ENCODE results near the gene KCMF1.

KCMF1 gene

DNA sequence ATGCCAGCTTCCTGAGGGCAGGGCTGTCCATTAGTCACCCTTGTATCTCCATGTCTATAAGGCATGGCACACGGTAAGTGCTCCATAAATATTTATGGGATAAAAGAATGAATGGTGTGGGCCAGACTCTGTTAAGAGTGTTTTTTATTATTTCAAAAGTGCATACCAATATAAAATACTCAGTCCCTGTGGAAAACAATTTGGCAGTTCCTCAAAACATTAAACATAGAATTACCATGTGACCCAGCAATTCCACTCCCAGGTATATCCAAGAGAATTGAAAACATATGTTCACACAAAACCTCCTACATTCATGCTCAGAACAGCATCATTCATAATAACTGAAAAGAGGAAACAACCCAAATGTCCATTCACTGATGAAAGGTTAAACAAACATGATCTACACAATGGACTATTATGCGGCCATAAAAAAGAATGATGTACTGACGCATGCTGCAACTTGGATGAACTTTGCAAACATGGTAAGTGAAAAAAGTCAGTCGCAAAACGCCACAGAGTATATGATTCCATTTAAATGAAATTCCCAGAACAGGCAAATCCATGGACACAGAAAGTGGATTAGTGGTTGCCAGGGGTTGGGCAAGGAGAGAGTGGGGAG is 93.1 kb downstream of the KCMF1 start:
- no peak overlapping the region for H3K4me3 ChIP-seq (ENCODE audit: low read length)
- no peaks in the 10 kb centered on the region for H3K36me3 ChIP-seq (ENCODE audit: control insufficient read depth, insufficient read depth, low read length)
- no peaks in the 10 kb centered on the region for H3K4me1 ChIP-seq (ENCODE audit: control insufficient read depth, insufficient read depth, low read length)
- no peak overlapping the region for H3K9ac ChIP-seq (ENCODE audit: low read length)
- H3K27me3 ChIP-seq (ENCODE audit: control insufficient read depth, insufficient read depth, low read length) = no peaks in the 10 kb centered on the region
- no peak overlapping the region for H3K27ac ChIP-seq (ENCODE audit: low read depth, low read length)

- no peak overlapping the region for H3K27ac ChIP-seq (ENCODE audit: low read depth, low read length)
- H3K9ac ChIP-seq (ENCODE audit: low read length) = no peak overlapping the region
- H3K4me3 ChIP-seq (ENCODE audit: low read length) = no peak overlapping the region
- H3K27me3 ChIP-seq (ENCODE audit: control insufficient read depth, insufficient read depth, low read length) = no peaks in the 10 kb centered on the region
- no peaks in the 10 kb centered on the region for H3K36me3 ChIP-seq (ENCODE audit: control insufficient read depth, insufficient read depth, low read length)
- H3K4me1 ChIP-seq (ENCODE audit: control insufficient read depth, insufficient read depth, low read length) = no peaks in the 10 kb centered on the region
These were observed 94.1 kb downstream of the KCMF1 start for GRCh38 chr2:85064927-85065577.

- no peak overlapping the region for H3K4me3 ChIP-seq (ENCODE audit: low read length)
These were observed 95.2 kb downstream of the KCMF1 start for GRCh38 chr2:85066006-85066740.

DNA sequence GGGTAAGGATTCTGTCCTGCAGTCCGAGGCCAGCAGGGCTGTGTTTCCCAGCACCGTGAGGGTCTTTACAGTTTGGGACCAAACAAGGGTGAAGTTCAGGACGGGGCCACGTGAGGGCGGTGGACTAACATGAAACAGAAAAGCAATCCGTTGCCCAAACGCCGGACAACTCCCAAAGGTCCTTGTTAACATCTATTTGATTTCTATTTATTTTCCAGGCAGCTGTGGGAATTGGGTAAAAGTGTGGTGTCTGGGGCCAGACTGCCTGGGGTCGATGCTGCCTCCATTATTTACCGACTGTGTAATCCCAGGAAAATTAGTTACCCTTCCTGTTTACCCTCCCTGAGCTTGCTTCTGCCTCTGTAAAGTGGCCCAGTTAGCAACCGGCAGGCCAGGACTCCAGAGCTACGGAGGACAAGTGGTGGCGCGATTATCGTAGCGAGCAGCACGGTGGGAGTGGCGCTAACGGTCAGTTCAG is 96.0 kb downstream of the KCMF1 start:
- Histone ChIP-seq H3K36me3 (ENCODE audit: control insufficient read depth, insufficient read depth, low read length) (no peaks in the 10 kb centered on the region), H3K9ac (ENCODE audit: low read length) (no peak overlapping the region), H3K4me1 (ENCODE audit: control insufficient read depth, insufficient read depth, low read length) (no peaks in the 10 kb centered on the region), H3K27ac (ENCODE audit: low read depth, low read length) (no peak overlapping the region), H3K27me3 (ENCODE audit: control insufficient read depth, insufficient read depth, low read length) (no peaks in the 10 kb centered on the region), H3K4me3 (ENCODE audit: low read length) (peak overlapping the region; percentile 47)

More at GRCh38 chr2:85066006-85066740, 95.2 kb downstream of the KCMF1 start:
- no peak overlapping the region for H3K27ac ChIP-seq (ENCODE audit: low read depth, low read length)
- no peaks in the 10 kb centered on the region for H3K4me1 ChIP-seq (ENCODE audit: control insufficient read depth, insufficient read depth, low read length)
- no peaks in the 10 kb centered on the region for H3K27me3 ChIP-seq (ENCODE audit: control insufficient read depth, insufficient read depth, low read length)
- no peak overlapping the region for H3K9ac ChIP-seq (ENCODE audit: low read length)
- H3K36me3 ChIP-seq (ENCODE audit: control insufficient read depth, insufficient read depth, low read length) = no peaks in the 10 kb centered on the region

DNA sequence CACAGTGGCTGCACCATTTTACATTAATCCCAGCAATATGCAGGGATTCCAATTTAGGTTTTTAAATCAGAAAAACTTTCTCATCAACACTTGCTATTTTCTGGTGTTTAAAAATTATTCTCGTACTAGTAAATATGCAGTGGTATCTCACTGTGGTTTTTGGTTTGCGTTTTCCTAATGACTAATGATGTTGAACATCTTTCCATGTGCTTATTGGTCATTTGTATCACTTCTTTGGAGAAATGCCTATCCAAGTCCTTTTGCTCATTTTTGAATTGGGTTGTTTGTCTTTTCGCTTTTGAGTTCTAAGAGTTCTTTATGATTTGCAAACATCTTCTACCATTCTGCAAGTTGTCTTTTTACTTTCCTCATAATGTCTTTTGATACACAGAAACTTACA is 100.1 kb downstream of the KCMF1 start:
- Histone ChIP-seq H3K9ac (ENCODE audit: low read length) (no peak overlapping the region), H3K27ac (ENCODE audit: low read depth, low read length) (no peak overlapping the region), H3K4me1 (ENCODE audit: control insufficient read depth, insufficient read depth, low read length) (no peaks in the 10 kb centered on the region), H3K27me3 (ENCODE audit: control insufficient read depth, insufficient read depth, low read length) (peaks cover 2% of the 10 kb centered on the region), H3K4me3 (ENCODE audit: low read length) (no peak overlapping the region), H3K36me3 (ENCODE audit: control insufficient read depth, insufficient read depth, low read length) (no peaks in the 10 kb centered on the region)

DNA sequence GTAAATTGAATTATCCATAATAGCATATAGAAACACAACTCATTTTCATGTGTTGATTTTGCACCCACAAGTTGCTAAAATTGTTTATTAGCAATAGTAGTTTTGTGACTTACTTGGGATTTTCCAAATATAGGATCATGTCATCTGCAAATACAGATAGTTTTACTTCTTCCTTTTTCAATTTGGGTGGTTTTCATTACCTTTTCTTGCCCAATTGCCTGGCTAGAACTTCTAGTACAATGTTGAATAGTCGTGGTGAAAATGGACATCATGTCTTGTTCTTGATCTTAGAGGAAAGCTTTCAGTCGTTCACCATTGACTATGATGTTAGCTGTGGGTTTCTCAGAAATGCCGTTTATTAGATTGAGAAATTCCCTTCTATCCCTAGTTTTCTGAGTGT is 102.1 kb downstream of the KCMF1 start:
- Histone ChIP-seq H3K36me3 (ENCODE audit: control insufficient read depth, insufficient read depth, low read length) (no peaks in the 10 kb centered on the region), H3K27me3 (ENCODE audit: control insufficient read depth, insufficient read depth, low read length) (peaks cover 2% of the 10 kb centered on the region), H3K4me1 (ENCODE audit: control insufficient read depth, insufficient read depth, low read length) (no peaks in the 10 kb centered on the region), H3K4me3 (ENCODE audit: low read length) (no peak overlapping the region), H3K9ac (ENCODE audit: low read length) (no peak overlapping the region), H3K27ac (ENCODE audit: low read depth, low read length) (no peak overlapping the region)

- no peak overlapping the region for H3K9ac ChIP-seq (ENCODE audit: low read length)
- no peak overlapping the region for H3K4me3 ChIP-seq (ENCODE audit: low read length)
- H3K27ac ChIP-seq (ENCODE audit: low read depth, low read length) = no peak overlapping the region
- H3K36me3 ChIP-seq (ENCODE audit: control insufficient read depth, insufficient read depth, low read length) = no peaks in the 10 kb centered on the region
- peaks cover 2% of the 10 kb centered on the region for H3K27me3 ChIP-seq (ENCODE audit: control insufficient read depth, insufficient read depth, low read length)
- no peaks in the 10 kb centered on the region for H3K4me1 ChIP-seq (ENCODE audit: control insufficient read depth, insufficient read depth, low read length)
These were observed 105.8 kb downstream of the KCMF1 start for GRCh38 chr2:85076618-85077274.

- Histone ChIP-seq H3K27ac (ENCODE audit: low read depth, low read length) (no peak overlapping the region), H3K4me3 (ENCODE audit: low read length) (no peak overlapping the region), H3K9ac (ENCODE audit: low read length) (no peak overlapping the region), H3K27me3 (ENCODE audit: control insufficient read depth, insufficient read depth, low read length) (peaks cover 2% of the 10 kb centered on the region), H3K36me3 (ENCODE audit: control insufficient read depth, insufficient read depth, low read length) (no peaks in the 10 kb centered on the region), H3K4me1 (ENCODE audit: control insufficient read depth, insufficient read depth, low read length) (no peaks in the 10 kb centered on the region)
These were observed 107.0 kb downstream of the KCMF1 start for GRCh38 chr2:85077859-85078419.

DNA sequence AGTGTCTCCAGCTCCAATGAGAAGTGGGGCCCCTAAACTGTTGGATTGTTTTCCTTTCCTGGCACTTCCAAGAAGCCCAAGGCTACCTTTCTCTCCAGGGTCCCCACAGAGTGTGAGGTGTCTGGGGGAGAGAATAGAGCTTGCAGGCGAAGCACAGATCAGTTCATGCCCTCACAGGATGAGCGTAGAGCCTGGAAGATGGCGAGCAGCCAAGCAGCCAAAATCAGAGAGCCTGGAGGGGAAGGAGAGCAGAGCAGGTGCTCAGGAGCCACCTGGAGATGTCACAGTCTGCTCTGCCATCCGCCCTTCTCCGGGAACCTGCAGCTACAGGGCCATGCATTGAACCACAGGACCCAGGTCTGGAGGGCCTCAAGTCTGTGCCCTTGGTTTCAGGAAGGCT is 107.6 kb downstream of the KCMF1 start:
- H3K36me3 ChIP-seq (ENCODE audit: control insufficient read depth, insufficient read depth, low read length) = no peaks in the 10 kb centered on the region
- no peak overlapping the region for H3K9ac ChIP-seq (ENCODE audit: low read length)
- no peaks in the 10 kb centered on the region for H3K4me1 ChIP-seq (ENCODE audit: control insufficient read depth, insufficient read depth, low read length)
- H3K4me3 ChIP-seq (ENCODE audit: low read length) = no peak overlapping the region
- H3K27ac ChIP-seq (ENCODE audit: low read depth, low read length) = no peak overlapping the region
- peaks cover 2% of the 10 kb centered on the region for H3K27me3 ChIP-seq (ENCODE audit: control insufficient read depth, insufficient read depth, low read length)

GRCh38 chr2:85083092-85083491 is 112.1 kb downstream of the KCMF1 start:
- Histone ChIP-seq H3K4me1 (ENCODE audit: control insufficient read depth, insufficient read depth, low read length) (no peaks in the 10 kb centered on the region), H3K27me3 (ENCODE audit: control insufficient read depth, insufficient read depth, low read length) (no peaks in the 10 kb centered on the region), H3K4me3 (ENCODE audit: low read length) (no peak overlapping the region), H3K36me3 (ENCODE audit: control insufficient read depth, insufficient read depth, low read length) (no peaks in the 10 kb centered on the region), H3K27ac (ENCODE audit: low read depth, low read length) (no peak overlapping the region), H3K9ac (ENCODE audit: low read length) (no peak overlapping the region)

- no peaks in the 10 kb centered on the region for H3K27me3 ChIP-seq (ENCODE audit: control insufficient read depth, insufficient read depth, low read length)
- no peak overlapping the region for H3K4me3 ChIP-seq (ENCODE audit: low read length)
- no peaks in the 10 kb centered on the region for H3K36me3 ChIP-seq (ENCODE audit: control insufficient read depth, insufficient read depth, low read length)
- no peak overlapping the region for H3K9ac ChIP-seq (ENCODE audit: low read length)
- H3K4me1 ChIP-seq (ENCODE audit: control insufficient read depth, insufficient read depth, low read length) = no peaks in the 10 kb centered on the region
- no peak overlapping the region for H3K27ac ChIP-seq (ENCODE audit: low read depth, low read length)
These were observed 114.6 kb downstream of the KCMF1 start for GRCh38 chr2:85085563-85085962.

DNA sequence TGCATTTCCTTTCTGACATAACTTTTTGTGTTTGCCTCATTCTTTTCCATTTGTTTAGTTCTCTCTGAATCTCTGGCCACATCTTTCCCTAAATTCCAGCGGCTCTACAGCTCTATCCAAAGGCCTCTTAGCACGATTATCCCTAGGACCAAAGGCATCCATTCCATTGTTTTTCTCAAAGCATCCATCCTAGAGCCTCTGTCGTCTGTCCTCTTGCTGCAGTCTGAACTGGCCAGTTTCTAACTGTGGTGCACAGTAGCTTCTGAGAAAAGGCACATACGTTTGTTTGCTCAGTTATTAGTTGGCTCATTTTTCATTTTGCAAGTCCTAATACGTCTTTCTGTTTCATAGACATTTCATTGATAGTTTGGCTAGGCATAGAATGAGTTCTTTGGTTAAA is 116.6 kb downstream of the KCMF1 start:
- no peaks in the 10 kb centered on the region for H3K4me1 ChIP-seq (ENCODE audit: control insufficient read depth, insufficient read depth, low read length)
- H3K4me3 ChIP-seq (ENCODE audit: low read length) = no peak overlapping the region

More for the DNA sequence above, 116.6 kb downstream of the KCMF1 start:
- Histone ChIP-seq H3K27me3 (ENCODE audit: control insufficient read depth, insufficient read depth, low read length) (no peaks in the 10 kb centered on the region), H3K9ac (ENCODE audit: low read length) (no peak overlapping the region), H3K27ac (ENCODE audit: low read depth, low read length) (no peak overlapping the region), H3K36me3 (ENCODE audit: control insufficient read depth, insufficient read depth, low read length) (no peaks in the 10 kb centered on the region)
